Kidney glomerular epithelial cell (primary cell): Measurements from ENCODE around the gene INTS12.

Experiments
- DNase-seq: peaks from one replicate; lab custom pipeline; 2025; lab: John Stamatoyannopoulos, UW

Gene INTS12

DNA sequence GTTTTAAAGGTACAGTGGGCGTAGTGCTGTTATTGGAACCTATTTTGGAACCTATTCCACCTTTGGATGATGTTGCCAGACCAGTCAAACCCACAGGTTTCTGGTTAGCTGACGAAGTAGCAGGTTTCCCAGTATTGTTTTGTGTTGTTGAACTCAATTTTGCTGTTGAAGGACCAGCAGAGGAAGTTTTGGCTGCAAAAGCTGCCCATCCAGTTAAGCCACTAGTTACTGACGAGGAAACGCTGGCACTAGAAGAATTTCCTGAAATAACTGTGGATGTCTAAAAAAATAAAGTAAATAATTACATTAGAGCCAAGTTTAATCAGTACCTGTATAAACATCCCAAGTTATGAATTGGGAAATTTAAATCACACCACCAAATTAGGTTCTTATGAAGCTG lies 25.5 kb downstream of the INTS12 start:
- no peak for DNase-seq

DNA sequence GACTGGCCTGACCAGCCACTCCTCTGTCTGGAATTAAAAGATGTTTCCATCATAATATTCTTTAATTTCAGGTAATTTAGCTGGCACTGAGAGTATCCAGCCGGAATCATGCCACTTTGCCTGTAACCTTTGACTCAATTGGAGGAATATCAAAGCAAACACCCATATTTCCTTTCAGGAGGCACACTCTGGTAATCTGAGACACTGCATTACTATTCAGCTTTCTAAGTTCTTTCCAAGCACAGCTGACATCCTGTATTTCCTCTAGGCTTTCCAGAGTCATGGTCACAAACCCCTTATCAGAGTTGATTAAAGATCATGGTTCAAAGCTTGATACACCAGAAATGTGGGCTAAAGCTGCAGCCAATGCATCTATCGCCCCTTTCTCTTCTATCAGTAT lies 29.3 kb downstream of the INTS12 start:
- no peak for DNase-seq

DNA sequence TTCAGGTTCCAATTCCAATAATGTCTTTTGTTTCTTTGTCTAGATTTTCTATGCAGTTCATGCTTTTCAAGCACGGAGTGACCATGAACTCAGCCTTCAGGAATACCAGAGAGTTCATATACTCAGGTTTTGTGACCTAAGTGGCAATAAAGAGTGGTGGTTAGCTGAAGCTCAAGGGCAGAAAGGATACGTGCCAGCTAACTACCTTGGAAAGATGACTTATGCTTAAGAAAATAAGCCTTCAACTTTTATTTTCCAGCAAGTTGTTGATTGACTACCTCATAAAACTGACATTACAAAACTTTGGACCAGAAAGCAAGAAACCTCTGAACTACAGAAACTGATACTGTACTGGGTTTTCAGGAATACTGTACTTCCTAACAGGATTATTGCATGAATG lies 30.8 kb downstream of the INTS12 start:
- DNase-seq = peak; percentile 7

DNA sequence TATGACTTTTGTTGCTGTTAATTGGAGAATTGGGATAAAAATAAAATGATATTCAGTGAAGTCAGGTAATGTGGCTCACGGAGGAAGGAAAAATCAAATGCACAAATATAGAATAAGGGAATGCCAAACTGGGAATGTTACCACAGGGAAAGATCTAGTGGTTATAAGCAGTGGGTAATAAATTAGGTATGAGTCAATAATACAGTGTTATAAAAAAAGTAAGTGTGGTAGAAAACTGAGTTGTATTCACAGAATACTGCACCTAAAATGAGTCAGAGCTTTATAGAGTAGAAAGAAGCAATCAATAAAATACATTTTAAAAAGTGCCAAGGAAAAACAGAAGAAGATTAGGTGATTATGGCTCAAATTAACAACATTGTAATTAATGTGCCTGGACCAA lies 34.5 kb downstream of the INTS12 start:
- no peak for DNase-seq

DNA sequence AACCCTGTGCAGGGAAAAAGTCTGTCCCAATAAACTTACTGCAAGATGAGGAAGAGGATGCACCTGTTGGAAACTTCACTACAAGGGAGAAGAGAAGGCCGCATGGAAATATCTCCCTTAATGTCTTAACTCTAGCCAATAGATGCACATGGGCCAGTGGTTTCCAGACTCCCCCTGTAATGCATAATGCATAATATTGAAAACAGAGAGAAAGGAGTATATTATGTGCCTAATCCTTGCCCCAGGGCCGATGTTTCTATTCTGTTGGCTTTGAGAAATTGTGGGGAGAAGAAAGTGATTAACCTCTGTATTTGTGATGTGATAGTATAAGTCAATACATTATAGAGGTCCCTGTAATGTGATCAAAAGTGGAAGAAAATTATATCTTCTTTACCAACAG lies 37.2 kb downstream of the INTS12 start:
- no peak for DNase-seq

DNA sequence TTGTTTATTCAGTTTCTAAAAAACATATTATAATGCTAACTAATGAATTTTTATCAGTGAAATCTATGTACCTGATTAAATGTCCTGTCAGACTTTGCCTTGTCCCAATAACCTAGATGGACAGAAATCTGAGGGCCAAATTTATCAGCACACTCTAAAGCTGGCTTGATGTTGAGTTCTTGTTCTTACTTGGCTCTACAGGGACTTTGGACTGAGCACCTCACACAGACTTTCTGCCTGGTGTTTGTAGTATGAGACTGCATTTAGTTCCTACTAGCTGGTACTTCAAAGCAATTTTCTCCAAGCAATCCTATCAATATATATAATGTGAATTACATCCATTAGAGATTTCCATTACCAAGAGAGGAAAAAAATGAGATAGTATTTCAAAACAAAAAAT lies 37.8 kb downstream of the INTS12 start:
- DNase-seq = no peak

DNA sequence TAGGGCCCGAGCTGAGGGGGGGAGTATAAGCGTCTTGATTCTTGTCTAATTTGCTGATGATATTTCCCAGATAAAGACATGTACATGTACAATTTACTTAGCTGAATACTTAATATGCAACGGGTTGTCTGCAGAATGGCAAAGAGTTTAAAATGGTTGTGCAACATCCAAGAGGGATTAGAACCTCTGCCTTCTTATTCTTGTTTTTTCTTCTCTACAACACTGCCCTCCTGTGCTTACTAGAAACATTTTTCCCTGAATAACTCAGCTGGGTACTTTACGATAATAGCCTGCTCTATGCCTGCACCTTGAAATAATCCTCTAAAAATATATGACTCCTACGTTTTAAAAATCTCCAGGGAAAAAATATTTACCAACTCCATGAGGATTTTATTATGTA lies 41.8 kb downstream of the INTS12 start:
- DNase-seq = peak; percentile 43

DNA sequence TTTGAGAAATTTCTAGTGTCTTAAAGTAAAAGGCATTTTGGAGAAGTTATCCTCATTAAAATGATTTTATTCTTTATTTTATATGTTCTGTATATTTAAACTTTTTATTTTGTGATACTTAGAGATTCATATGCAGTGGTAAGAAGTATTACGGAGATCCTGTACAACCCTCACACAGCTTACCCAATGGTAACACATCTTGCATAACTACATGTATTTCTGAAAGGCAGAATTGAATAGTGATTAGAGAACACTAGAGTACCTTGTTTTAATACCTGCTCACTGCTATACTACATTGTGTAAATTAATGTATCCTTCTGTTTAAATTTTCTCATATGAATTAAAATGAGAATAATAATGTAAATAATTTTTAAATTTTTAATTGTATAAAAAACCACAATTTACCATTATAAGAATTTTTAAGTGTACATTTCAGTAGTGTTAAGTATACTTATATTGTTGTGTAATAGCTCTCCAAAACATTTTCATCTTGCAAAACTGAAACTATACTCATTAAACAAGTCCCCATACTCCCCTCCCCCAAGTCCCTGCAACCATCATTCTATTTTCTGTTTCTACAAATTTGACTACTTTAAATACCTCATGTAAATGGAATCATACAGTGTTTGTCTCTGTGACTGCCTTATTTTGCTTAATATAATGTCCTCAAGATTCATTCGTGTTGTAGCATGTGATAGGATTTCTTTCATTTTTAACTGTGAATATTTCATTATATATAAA lies 45.4 kb downstream of the INTS12 start:
- DNase-seq = no peak

DNA sequence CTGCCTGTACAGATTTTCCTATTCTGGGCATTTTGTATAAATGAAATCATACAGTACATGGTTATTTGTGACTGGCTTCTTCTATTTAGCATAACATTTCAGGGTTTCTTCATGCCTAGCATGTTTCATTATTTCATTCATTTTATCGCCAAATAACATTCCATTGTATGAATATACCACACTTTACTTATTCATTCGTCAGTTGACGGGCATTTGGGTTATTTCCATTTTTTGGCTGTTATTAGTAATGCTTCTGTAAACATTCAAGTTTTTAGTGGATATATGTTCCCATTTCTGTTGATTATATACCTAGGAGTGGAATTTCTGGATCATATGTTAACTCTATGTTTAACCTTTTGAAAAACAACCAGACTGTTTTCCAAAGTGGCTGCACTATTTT lies 47.5 kb downstream of the INTS12 start:
- DNase-seq = no peak

DNA sequence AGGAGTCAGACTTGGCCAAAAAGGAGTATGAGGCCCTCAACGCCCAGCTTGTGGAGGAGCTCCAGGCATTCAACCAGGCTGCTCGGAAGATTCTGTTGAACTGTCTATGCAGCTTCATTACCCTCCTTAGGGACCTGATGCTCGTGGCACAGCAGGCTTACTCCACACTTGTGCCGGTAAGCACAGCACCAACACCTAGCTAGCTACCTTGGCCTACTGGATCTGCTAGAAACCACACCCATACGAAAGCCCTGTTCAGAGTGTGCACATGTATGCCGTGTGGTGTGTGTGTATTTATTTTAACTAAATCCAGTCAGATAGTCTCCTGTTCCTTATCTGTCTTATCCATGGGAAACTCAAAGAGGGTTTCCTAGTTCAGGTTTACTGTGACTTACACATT lies 49.3 kb downstream of the INTS12 start:
- no peak for DNase-seq

DNA sequence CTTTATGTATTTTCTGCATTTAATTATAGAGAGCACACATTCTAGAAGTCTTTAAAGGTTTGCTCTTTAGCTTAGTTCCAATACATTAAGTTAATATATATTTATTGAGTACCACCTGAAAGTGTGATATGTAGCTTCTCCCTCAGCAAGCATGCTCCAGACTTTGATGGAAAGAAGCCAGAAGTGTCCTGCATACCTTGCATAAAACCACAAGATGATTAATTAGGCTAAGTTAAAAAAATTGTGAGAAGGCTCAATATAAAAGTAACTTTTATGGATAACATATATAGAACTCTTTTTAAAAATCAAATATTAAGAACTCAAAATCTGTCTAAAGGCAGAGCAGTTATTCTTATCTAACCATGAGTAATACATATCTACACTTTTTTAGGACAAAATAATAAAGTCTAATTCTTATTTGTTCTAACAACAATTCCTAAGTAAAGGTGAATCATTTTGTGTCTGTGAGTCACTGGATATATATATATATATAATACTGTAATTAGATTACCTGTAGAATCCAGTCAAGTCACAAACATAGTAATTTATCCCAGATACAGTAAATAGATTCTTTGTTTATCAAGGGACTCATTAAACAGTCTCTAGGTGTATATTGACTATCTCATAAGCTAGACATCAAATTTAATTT lies 51.2 kb downstream of the INTS12 start:
- DNase-seq = no peak

DNA sequence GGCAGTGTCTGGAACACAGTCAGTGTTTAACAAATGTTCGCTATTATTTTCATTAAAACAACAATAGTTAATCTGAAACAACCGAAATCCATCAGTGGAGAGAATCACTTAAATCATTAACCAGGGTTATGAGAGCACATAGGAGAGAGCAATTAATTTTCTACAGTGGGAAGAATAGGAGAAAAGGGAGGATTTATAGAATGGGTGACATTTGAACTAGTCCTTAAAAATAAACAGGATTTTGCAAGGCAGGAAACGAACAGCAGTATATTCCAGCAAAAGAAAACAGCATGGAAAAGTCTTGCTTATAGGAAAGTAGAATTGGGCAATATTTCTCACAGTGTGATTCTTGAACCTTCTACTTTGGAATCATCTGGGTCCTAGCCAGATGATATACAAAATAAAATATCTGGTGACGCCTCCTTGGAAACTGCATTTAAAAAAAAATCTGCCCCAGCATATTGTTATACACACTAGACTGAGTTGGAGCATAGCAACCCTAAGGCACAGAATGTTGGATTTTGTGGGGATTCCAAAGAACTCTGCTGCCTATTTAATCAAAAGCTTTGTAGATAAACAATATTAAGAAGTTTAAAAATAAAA lies 56.1 kb downstream of the INTS12 start:
- no peak for DNase-seq

DNA sequence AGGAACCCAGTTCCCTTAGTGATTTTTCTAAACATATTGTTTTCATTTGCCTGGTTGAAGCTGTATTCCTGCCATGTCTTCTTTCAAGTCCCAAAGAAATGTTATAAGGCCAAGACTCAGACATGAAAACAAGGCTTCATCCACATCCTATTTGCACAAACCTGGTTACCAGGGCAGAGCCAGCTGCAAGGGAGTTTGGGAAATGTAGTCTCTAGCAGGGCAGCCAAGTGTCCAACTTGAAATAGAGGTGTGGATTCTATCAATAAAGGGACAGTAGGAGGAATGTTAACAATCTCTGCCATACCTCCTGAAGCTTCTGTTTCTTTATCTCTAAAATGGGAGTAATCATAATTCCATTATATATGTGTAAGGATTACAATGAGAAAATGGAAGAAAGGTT lies 56.6 kb downstream of the INTS12 start:
- no peak for DNase-seq

DNA sequence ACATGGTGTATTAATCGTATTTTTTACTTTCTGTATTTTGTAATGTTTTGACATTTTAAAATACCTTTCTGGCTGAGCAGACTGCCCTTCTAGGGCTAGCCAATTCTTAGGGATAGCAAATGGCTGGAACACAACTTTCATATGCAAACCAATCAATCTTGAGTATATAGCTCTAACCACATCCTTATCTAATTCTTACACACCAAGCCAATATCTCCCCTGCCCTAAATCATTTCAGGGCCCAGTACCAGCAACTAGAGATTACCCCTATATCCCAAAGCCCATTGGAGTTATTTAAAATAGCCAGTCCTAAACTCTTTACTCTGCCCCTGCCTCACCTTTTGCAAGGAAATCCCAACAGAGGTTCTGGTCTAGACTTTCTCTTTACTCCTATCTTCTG lies 58.3 kb downstream of the INTS12 start:
- DNase-seq = no peak

DNA sequence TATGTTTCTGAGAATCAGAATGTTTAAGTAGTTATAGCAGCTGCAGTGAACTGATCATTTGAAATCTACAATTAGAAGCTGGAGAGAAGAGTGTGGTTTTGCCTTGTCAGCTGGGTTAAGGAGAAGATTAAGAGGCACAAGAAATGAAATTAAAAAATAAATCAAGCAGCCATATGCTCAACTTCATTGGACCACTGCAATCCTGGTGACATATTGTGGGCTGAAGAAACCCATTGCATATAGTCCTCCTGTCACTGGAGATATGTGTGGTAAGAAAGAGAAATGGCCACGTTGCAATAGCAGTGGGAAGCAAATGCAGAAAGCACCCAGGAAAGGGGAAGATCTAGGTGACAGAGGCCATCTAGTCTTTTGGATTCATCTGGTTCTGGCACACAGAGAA lies 63.0 kb downstream of the INTS12 start:
- no peak for DNase-seq

DNA sequence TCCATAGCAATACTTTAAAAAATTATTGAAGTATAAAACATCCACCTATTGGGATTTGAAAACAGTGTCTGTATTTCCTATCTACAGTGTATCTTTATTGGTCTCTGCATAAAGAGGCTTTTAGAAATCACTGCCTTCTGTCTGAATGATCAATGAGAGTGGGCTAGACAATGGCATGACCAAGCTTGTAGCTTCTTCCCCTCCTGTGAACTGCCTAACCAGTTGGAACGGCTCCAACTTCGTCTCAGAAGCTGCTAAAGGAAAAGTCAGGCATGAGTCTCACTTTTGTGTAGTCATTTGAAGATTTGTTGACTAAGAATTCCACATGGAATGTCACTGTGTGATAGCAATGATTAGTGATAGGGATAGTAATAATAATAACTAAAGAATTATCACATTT lies 64.2 kb downstream of the INTS12 start:
- no peak for DNase-seq

DNA sequence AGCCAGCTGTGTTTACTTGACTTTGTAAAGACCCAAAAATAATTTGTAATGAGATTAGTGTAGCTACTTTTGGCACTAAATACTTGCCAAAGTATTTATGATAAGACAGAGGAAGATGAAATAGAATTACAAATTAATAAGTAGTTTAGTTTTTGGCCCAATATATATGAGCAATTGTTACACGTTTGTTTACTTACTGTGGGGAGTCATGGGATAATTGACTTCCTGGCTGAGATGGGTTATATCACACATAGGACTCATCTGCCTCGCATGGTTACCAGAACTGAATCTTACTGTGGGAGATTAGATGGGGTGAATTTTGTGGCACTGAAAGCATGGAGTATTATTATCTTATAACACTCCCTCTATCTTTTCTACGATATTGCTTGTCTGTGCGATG lies 66.6 kb downstream of the INTS12 start:
- no peak for DNase-seq

DNA sequence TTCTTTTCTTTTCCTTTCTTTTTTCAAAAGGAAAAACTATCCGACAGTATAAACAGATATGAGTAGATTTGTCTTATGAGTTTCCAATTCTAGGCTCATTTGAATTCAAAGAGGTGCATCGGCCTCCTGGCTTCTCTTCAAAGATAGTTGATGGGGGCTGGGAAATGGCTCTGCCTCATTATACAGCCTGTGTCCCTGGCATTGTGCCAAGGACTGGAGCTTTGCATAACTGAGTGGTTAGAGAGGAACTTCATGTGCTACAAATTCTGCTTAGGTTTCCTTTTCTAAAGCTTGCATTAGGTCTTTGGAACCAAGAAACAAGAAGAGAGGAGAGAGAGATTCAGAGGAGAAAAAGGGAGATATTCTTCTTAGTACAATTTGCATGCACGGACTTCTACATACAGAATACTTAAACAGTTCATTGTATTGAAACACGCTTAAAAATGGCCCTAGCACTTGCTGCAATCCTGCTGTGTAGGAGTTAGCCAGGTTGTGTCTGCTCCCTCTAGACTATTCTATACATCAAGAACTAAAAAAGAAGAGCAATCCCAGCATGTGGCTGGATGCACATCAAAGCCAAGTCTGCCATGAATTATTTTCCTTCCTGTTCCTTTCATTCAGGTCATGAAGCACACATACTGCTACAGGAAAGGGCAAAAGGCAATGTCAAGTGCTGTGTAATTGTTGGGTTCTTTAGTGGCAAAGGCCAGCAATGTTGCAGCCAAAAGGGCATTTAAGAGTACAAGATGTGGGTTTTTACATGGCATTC lies 70.9 kb downstream of the INTS12 start:
- no peak for DNase-seq

DNA sequence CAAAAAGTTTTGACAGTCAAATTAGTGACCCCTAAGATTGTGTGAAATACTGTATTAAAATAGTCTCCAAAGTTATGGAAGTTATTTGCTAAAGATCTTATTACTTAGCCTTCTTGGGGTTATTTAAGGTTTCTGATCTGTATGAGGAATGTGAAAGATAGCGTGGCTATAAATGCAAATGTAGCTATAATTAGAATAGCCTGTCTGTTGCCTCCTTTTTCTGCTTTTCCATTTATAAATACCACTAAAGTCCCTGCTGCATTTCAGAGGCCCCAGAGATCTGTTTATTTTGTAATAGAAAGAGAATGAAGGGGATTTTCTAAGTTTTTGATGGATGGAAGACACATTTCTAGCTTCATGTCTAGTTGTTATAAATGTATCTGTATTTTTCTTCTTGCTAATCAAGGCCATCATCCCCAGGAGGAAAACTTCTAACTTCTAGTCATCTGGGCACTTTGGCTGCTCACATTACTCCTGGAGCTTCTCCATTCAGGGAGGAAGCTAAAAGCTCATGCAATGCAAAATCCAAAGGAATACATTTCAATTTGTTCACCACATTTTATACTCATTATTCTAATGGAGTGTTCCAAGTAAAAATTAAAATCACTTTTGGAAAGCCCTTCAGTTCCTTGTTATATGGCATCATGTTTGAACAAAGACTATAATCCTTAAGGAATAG lies 73.9 kb downstream of the INTS12 start:
- DNase-seq = no peak

DNA sequence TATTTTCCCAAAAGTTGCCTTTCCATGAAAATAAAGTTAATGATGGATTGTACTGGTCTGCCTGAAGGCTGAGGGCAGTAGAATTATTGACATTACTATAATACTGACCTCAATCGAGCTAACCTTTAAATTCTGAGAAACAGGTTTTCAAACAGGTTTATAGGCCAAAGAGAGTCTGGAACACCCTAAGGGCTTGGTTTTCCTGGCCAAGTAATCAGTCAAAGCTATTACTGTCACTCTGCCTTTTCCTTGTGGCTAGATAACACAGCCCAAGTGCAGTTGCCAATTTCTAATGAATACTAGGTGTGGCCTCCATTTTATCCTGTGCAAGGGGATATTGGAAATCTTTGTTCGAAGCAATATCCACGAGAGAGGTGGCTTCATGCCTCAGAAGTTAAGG lies 75.2 kb downstream of the INTS12 start:
- no peak for DNase-seq
